Measurements from ENCODE around the gene ATP2B2. TPM values are rescaled to one million over a fixed set of nuclear protein-coding genes. Genes with fewer than 3 reads are reported as not detected.

ATP2B2 gene
- polyA plus RNA-seq, 3 donors, result not detected

DNA sequence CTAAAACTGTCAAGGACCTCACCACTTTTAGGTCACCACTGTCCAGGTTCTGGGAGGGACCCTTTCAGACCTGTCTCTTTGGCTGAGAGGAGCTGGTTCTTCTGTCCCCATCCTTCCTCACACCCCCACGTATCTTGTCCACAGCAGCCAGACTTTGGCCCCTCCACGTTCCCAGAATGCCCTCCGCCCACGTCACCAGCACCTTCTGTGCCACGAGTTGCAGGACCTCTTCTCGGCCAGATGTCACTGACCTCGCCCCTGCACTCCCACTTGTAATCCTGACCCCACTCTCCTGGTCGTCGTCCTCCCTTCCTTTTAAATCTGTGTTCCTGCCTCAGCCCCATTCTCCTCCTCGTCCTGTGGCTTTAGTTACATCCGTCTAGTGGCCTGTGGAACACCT, 161.9 kb downstream of the ATP2B2 start:
- Mint-ChIP-seq H3K4me1 (no peaks in the 10 kb centered on the region), H3K4me3 (no peak overlapping the region), H3K27ac (no peak overlapping the region), H3K36me3 (no peaks in the 10 kb centered on the region), H3K9me3 (no peaks in the 10 kb centered on the region), H3K27me3 (ENCODE audit: low read depth in 3 of 3) (peaks cover 0 to 2% (median 2%) of the 10 kb centered on the region in 3 donors)
- H3K4me3 ChIP-seq (replicated peaks in 1 of 3; ENCODE audit: low read depth in 2 of 3, low read length in 3 of 3), result no peak overlapping the region
- no peak overlapping the region for H3K9ac ChIP-seq (ENCODE audit: insufficient read depth, low read length, poor library complexity, severe bottlenecking)
- 77% methylated on average over 11 of the region's 11 CpGs for WGBS (ENCODE audit: insufficient coverage)
- DNase-seq, result no peak
- H4K20me1 ChIP-seq (ENCODE audit: insufficient read depth, low read length), result no peaks in the 10 kb centered on the region
- H3K27me3 ChIP-seq (ENCODE audit: control insufficient read depth in 2 of 2, insufficient read depth in 2 of 2, low read length in 2 of 2), result no peaks in the 10 kb centered on the region
- H3K79me2 ChIP-seq (ENCODE audit: insufficient read depth, low read length), result no peaks in the 10 kb centered on the region
- no peak overlapping the region for H2AFZ ChIP-seq (ENCODE audit: insufficient read depth, low read depth, low read length, poor library complexity, severe bottlenecking)
- H3K4me2 ChIP-seq (replicated peaks; ENCODE audit: extremely low read depth, low read length, poor library complexity, severe bottlenecking), result no peak overlapping the region
- no peaks in the 10 kb centered on the region for H3K36me3 ChIP-seq (replicated peaks in 1 of 2; ENCODE audit: control insufficient read depth in 1 of 2, insufficient read depth in 2 of 2, low read length in 2 of 2)
- no peaks in the 10 kb centered on the region for H3K4me1 ChIP-seq (ENCODE audit: control insufficient read depth in 1 of 2, insufficient read depth in 2 of 2, low read length in 2 of 2)
- intact Hi-C loops (cut with micrococcal nuclease), result loop anchor here in 1 of 2 donors (5.0 kb wide), 1 partner anchor 394 kb away; no protein-coding TSS in a partner anchor
- TF ChIP-seq, protein P1, sequence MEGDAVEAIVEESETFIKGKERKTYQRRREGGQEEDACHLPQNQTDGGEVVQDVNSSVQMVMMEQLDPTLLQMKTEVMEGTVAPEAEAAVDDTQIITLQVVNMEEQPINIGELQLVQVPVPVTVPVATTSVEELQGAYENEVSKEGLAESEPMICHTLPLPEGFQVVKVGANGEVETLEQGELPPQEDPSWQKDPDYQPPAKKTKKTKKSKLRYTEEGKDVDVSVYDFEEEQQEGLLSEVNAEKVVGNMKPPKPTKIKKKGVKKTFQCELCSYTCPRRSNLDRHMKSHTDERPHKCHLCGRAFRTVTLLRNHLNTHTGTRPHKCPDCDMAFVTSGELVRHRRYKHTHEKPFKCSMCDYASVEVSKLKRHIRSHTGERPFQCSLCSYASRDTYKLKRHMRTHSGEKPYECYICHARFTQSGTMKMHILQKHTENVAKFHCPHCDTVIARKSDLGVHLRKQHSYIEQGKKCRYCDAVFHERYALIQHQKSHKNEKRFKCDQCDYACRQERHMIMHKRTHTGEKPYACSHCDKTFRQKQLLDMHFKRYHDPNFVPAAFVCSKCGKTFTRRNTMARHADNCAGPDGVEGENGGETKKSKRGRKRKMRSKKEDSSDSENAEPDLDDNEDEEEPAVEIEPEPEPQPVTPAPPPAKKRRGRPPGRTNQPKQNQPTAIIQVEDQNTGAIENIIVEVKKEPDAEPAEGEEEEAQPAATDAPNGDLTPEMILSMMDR (IDR thresholded peaks at IDR 0.05), result no peak
- H3K27ac ChIP-seq (ENCODE audit: low read depth in 1 of 2, low read length in 2 of 2), result no peak overlapping the region
- H3K9me3 ChIP-seq (replicated peaks in 1 of 2; ENCODE audit: control insufficient read depth in 1 of 2, insufficient read depth in 1 of 2, low read length in 2 of 2), result no peaks in the 10 kb centered on the region

DNA sequence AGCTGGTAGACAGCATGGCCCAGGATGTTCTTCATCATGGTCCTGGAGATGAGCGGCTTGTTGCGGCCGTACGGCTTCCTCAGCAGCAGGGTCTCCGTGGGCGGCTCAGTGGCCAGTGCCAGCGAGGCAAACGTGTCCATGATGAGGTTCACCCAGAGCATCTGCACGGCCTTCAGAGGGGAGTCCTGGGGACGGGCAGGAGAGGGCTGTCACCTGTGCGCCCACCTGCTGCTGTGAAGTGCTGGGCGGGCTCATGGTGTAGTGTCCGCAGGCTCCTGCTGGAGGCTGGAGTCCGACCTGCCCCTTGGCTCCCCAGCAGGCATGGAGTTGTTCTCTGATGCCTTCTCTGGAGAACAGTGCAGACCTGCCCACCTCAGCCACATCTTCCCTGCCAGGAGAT, 162.6 kb downstream of the ATP2B2 start:
- no peak overlapping the region for H3K9ac ChIP-seq (ENCODE audit: insufficient read depth, low read length, poor library complexity, severe bottlenecking)
- intact Hi-C loops (cut with micrococcal nuclease), result loop anchor here in 1 of 2 donors (5.0 kb wide), 1 partner anchor 395 kb away; no protein-coding TSS in a partner anchor
- TF ChIP-seq, protein P1 (IDR thresholded peaks at IDR 0.05), result no peak
- H3K27ac ChIP-seq (ENCODE audit: low read depth in 1 of 2, low read length in 2 of 2), result no peak overlapping the region
- Mint-ChIP-seq H3K9me3 (no peaks in the 10 kb centered on the region), H3K36me3 (no peaks in the 10 kb centered on the region), H3K4me3 (no peak overlapping the region), H3K27ac (no peak overlapping the region), H3K4me1 (no peaks in the 10 kb centered on the region), H3K27me3 (ENCODE audit: low read depth in 3 of 3) (peaks cover 1 to 2% (median 2%) of the 10 kb centered on the region in 3 donors)
- no peak overlapping the region for H3K4me2 ChIP-seq (replicated peaks; ENCODE audit: extremely low read depth, low read length, poor library complexity, severe bottlenecking)
- H3K27me3 ChIP-seq (ENCODE audit: control insufficient read depth in 2 of 2, insufficient read depth in 2 of 2, low read length in 2 of 2), result no peaks in the 10 kb centered on the region
- 95% methylated on average over 14 of the region's 14 CpGs for WGBS (ENCODE audit: insufficient coverage)
- DNase-seq, result no peak
- H3K36me3 ChIP-seq (replicated peaks in 1 of 2; ENCODE audit: control insufficient read depth in 1 of 2, insufficient read depth in 2 of 2, low read length in 2 of 2), result no peaks in the 10 kb centered on the region
- H3K9me3 ChIP-seq (replicated peaks in 1 of 2; ENCODE audit: control insufficient read depth in 1 of 2, insufficient read depth in 1 of 2, low read length in 2 of 2), result no peaks in the 10 kb centered on the region
- no peaks in the 10 kb centered on the region for H3K4me1 ChIP-seq (ENCODE audit: control insufficient read depth in 1 of 2, insufficient read depth in 2 of 2, low read length in 2 of 2)
- no peak overlapping the region for H3K4me3 ChIP-seq (replicated peaks in 1 of 3; ENCODE audit: low read depth in 2 of 3, low read length in 3 of 3)
- H4K20me1 ChIP-seq (ENCODE audit: insufficient read depth, low read length), result no peaks in the 10 kb centered on the region
- no peak overlapping the region for H2AFZ ChIP-seq (ENCODE audit: insufficient read depth, low read depth, low read length, poor library complexity, severe bottlenecking)
- no peaks in the 10 kb centered on the region for H3K79me2 ChIP-seq (ENCODE audit: insufficient read depth, low read length)
